Activated T-helper 2 cell treated with anti-CD3 and anti-CD28 coated beads, Interferon-gamma antibody, Interleukin-2, Interleukin-4, amounts not matched to agents 10 μg/mL and 5 μg/mL and 100 μg/mL, durations not matched to agents 14 hours and 24 hours and 36 hours (primary cell): ENCODE results near the gene TIAM2. TPM values are rescaled to one million over a fixed set of nuclear protein-coding genes. Genes with fewer than 3 reads are reported as not detected.
"Not testable (repeated sequence)": the region's sequence is repeated elsewhere in the genome, so short reads cannot be mapped to it uniquely, and the experiment has no call there.

Experiments used
- DNase-seq: peaks from one replicate; pipeline ENCODE4 v3.0.0; 2021; ENCODE audit warnings: low spot score
- H3K27ac Mint-ChIP-seq: one replicate; pipeline ENCODE4 v1.8.0; 2021; ENCODE audit warnings: mixed read lengths
- H3K27me3 Mint-ChIP-seq: one replicate; pipeline ENCODE4 v1.8.0; 2021; ENCODE audit warnings: low read depth, mixed read lengths
- H3K36me3 Mint-ChIP-seq: one replicate; pipeline ENCODE4 v1.8.0; 2021; ENCODE audit warnings: low read depth, mixed read lengths
- H3K4me1 Mint-ChIP-seq: one replicate; pipeline ENCODE4 v1.8.0; 2021; ENCODE audit warnings: low read depth, mixed read lengths
- H3K4me3 Mint-ChIP-seq: one replicate; pipeline ENCODE4 v1.8.0; 2021; ENCODE audit warnings: low read depth, mild to moderate bottlenecking, moderate library complexity, mixed read lengths
- H3K9me3 Mint-ChIP-seq: one replicate; pipeline ENCODE4 v1.8.0; 2021; ENCODE audit warnings: mixed read lengths
- intact Hi-C: fragments of 100-400 bp; cut with micrococcal nuclease; formaldehyde crosslinking; loops from one replicate; pipeline ENCODE4 v1.15.1; 2023
- total RNA-seq: library from RNA; stranded (reverse); gene quantifications from 2 replicates; pipeline ENCODE4 v1.2.3, GENCODE V29; 2022

The TIAM2 gene
- total RNA-seq, 1 donor from 2014 or later: 46.0 TPM

- not testable (repeated sequence) for DNase-seq, H3K4me3 Mint-ChIP-seq, H3K27ac Mint-ChIP-seq, H3K9me3 Mint-ChIP-seq, H3K27me3 Mint-ChIP-seq
- peaks cover 11% of the 10 kb centered on the region for H3K4me1 Mint-ChIP-seq
- peaks cover 30% of the 10 kb centered on the region for H3K36me3 Mint-ChIP-seq
- intact Hi-C loops: loop anchor here (5.0 kb wide), 1 partner anchor 91 kb away; no protein-coding TSS in a partner anchor
Measured at GRCh38 chr6:155268088-155268867, 273.2 kb downstream of the TIAM2 start.

GRCh38 chr6:155269765-155270164 is 274.6 kb downstream of the TIAM2 start:
- no peaks in the 10 kb centered on the region for H3K27me3 Mint-ChIP-seq
- H3K27ac Mint-ChIP-seq: no peak overlapping the region
- no peak for DNase-seq
- peaks cover 30% of the 10 kb centered on the region for H3K36me3 Mint-ChIP-seq
- no peak overlapping the region for H3K4me3 Mint-ChIP-seq
- intact Hi-C loops: loop anchor here (5.0 kb wide), 1 partner anchor 92 kb away; no protein-coding TSS in a partner anchor
- H3K9me3 Mint-ChIP-seq: no peaks in the 10 kb centered on the region
- peaks cover 12% of the 10 kb centered on the region for H3K4me1 Mint-ChIP-seq

GRCh38 chr6:155270561-155271091 is 275.5 kb downstream of the TIAM2 start:
- Mint-ChIP-seq H3K9me3 (no peaks in the 10 kb centered on the region), H3K4me3 (no peak overlapping the region), H3K27me3 (no peaks in the 10 kb centered on the region)

GRCh38 chr6:155271145-155271544 is 276.0 kb downstream of the TIAM2 start:
- peaks cover 12% of the 10 kb centered on the region for H3K4me1 Mint-ChIP-seq
- no peaks in the 10 kb centered on the region for H3K27me3 Mint-ChIP-seq
- no peaks in the 10 kb centered on the region for H3K9me3 Mint-ChIP-seq
- H3K4me3 Mint-ChIP-seq: no peak overlapping the region
- H3K27ac Mint-ChIP-seq: no peak overlapping the region
- no peak for DNase-seq
- peaks cover 28% of the 10 kb centered on the region for H3K36me3 Mint-ChIP-seq
- intact Hi-C loops: no loop called here

More at GRCh38 chr6:155270561-155271091, 275.5 kb downstream of the TIAM2 start:
- no peak overlapping the region for H3K27ac Mint-ChIP-seq
- peaks cover 12% of the 10 kb centered on the region for H3K4me1 Mint-ChIP-seq
- peaks cover 28% of the 10 kb centered on the region for H3K36me3 Mint-ChIP-seq
- intact Hi-C loops: no loop called here
- no peak for DNase-seq

GRCh38 chr6:155272353-155273232 is 277.5 kb downstream of the TIAM2 start:
- H3K4me1 Mint-ChIP-seq: peaks cover 14% of the 10 kb centered on the region
- H3K27ac Mint-ChIP-seq: no peak overlapping the region
- intact Hi-C loops: no loop called here
- H3K4me3 Mint-ChIP-seq: no peak overlapping the region
- H3K9me3 Mint-ChIP-seq: no peaks in the 10 kb centered on the region
- no peak for DNase-seq
- H3K27me3 Mint-ChIP-seq: no peaks in the 10 kb centered on the region
- peaks cover 25% of the 10 kb centered on the region for H3K36me3 Mint-ChIP-seq

- Mint-ChIP-seq H3K4me1 (peaks cover 11% of the 10 kb centered on the region), H3K27ac (no peak overlapping the region), H3K27me3 (no peaks in the 10 kb centered on the region), H3K4me3 (no peak overlapping the region), H3K36me3 (peaks cover 24% of the 10 kb centered on the region), H3K9me3 (no peaks in the 10 kb centered on the region)
- no peak for DNase-seq
- intact Hi-C loops: no loop called here
Measured at GRCh38 chr6:155273431-155273830, 278.3 kb downstream of the TIAM2 start.

- no peaks in the 10 kb centered on the region for H3K27me3 Mint-ChIP-seq
- no peak for DNase-seq
- peaks cover 11% of the 10 kb centered on the region for H3K4me1 Mint-ChIP-seq
- peaks cover 31% of the 10 kb centered on the region for H3K36me3 Mint-ChIP-seq
- no peaks in the 10 kb centered on the region for H3K9me3 Mint-ChIP-seq
- no peak overlapping the region for H3K27ac Mint-ChIP-seq
- no peak overlapping the region for H3K4me3 Mint-ChIP-seq
- intact Hi-C loops: no loop called here
Measured at GRCh38 chr6:155274106-155274505, 279.0 kb downstream of the TIAM2 start.

GRCh38 chr6:155274533-155274932 is 279.4 kb downstream of the TIAM2 start:
- peaks cover 11% of the 10 kb centered on the region for H3K4me1 Mint-ChIP-seq
- H3K4me3 Mint-ChIP-seq: no peak overlapping the region
- H3K9me3 Mint-ChIP-seq: no peaks in the 10 kb centered on the region
- no peak for DNase-seq
- H3K27me3 Mint-ChIP-seq: no peaks in the 10 kb centered on the region
- H3K27ac Mint-ChIP-seq: no peak overlapping the region
- intact Hi-C loops: no loop called here
- H3K36me3 Mint-ChIP-seq: peaks cover 35% of the 10 kb centered on the region

- no peaks in the 10 kb centered on the region for H3K9me3 Mint-ChIP-seq
- no peak for DNase-seq
- intact Hi-C loops: no loop called here
- H3K27ac Mint-ChIP-seq: no peak overlapping the region
- peaks cover 42% of the 10 kb centered on the region for H3K36me3 Mint-ChIP-seq
- no peak overlapping the region for H3K4me3 Mint-ChIP-seq
- H3K27me3 Mint-ChIP-seq: no peaks in the 10 kb centered on the region
- peaks cover 11% of the 10 kb centered on the region for H3K4me1 Mint-ChIP-seq
Measured at GRCh38 chr6:155275808-155276480, 280.8 kb downstream of the TIAM2 start.

- DNase-seq: no peak
- no peak overlapping the region for H3K4me3 Mint-ChIP-seq
- intact Hi-C loops: no loop called here
- H3K27ac Mint-ChIP-seq: no peak overlapping the region
- H3K4me1 Mint-ChIP-seq: peaks cover 9% of the 10 kb centered on the region
- H3K27me3 Mint-ChIP-seq: no peaks in the 10 kb centered on the region
- H3K36me3 Mint-ChIP-seq: peaks cover 44% of the 10 kb centered on the region
- no peaks in the 10 kb centered on the region for H3K9me3 Mint-ChIP-seq
Measured at GRCh38 chr6:155276638-155277037, 281.5 kb downstream of the TIAM2 start.

- intact Hi-C loops: no loop called here
- peaks cover 5% of the 10 kb centered on the region for H3K4me1 Mint-ChIP-seq
- H3K9me3 Mint-ChIP-seq: no peaks in the 10 kb centered on the region
- H3K36me3 Mint-ChIP-seq: peaks cover 48% of the 10 kb centered on the region
- H3K4me3 Mint-ChIP-seq: no peak overlapping the region
- DNase-seq: no peak
- no peaks in the 10 kb centered on the region for H3K27me3 Mint-ChIP-seq
- no peak overlapping the region for H3K27ac Mint-ChIP-seq
Measured at GRCh38 chr6:155278319-155279049, 283.4 kb downstream of the TIAM2 start.

- peaks cover 66% of the 10 kb centered on the region for H3K36me3 Mint-ChIP-seq
- DNase-seq: no peak
- no peaks in the 10 kb centered on the region for H3K27me3 Mint-ChIP-seq
- peaks cover 9% of the 10 kb centered on the region for H3K4me1 Mint-ChIP-seq
- H3K4me3 Mint-ChIP-seq: no peak overlapping the region
- H3K9me3 Mint-ChIP-seq: no peaks in the 10 kb centered on the region
- intact Hi-C loops: no loop called here
- H3K27ac Mint-ChIP-seq: no peak overlapping the region
Measured at GRCh38 chr6:155284775-155285174, 289.7 kb downstream of the TIAM2 start.
